HepG2 (cell line): ENCODE data around the gene CNR2. TPM values are rescaled to one million over a fixed set of nuclear protein-coding genes. Genes with fewer than 3 reads are reported as not detected.

Experiments used
- ATAC-seq: fragments of 200-7000 bp; cut with Tn5 transposase; 3 replicates; pipeline ENCODE4 v1.9.1; 2020; ENCODE audit warnings: mild to moderate bottlenecking, moderate library complexity
- BruUV-seq: library from RNA; stranded (reverse); fragments of 400-500 nt; replicated peaks from 2 replicates; lab custom pipeline; 2021; lab: Mats Ljungman, UMichigan
- CTCF ChIA-PET: fragments of 300-600 bp; formaldehyde crosslinking; extraction: SDS; loops from one replicate; lab custom pipeline; 2021; ENCODE audit warnings: low total read pairs, inconsistent platforms, low intra/inter-chr PET ratio; lab: Yijun Ruan, JAX
- POLR2A ChIA-PET: fragments of 350-600 bp; sonication (Branson Sonifier 250); formaldehyde crosslinking; loops from one replicate; lab custom pipeline; 2020; ENCODE audit warnings: antibody characterized with exemption, inconsistent platforms; lab: Yijun Ruan, JAX
- DNase-seq: peaks from one replicate; pipeline ENCODE4 v3.0.0-alpha.2; 2015; ENCODE audit warnings: low spot score
- FAIRE-seq: peaks from 3 replicates; lab custom pipeline; 2011; peaks lifted over from hg19 to GRCh38; lab: Jason Lieb, UNC
- H2AFZ ChIP-seq: one replicate; pipeline ENCODE4 v1.6.1; 2011; ENCODE audit warnings: low read length, inconsistent platforms
- H3K27ac ChIP-seq: fragments of 300-600 bp; 3 replicates; pipeline ENCODE4 v1.8.0; 2011; ENCODE audit warnings: mixed run types, mild to moderate bottlenecking, mixed read lengths, low read length, inconsistent platforms; ENCODE audit not compliant: insufficient read depth; ENCODE audit errors: extremely low read length
- H3K27me3 ChIP-seq, 2 experiments: fragments of 200-600 bp in 1 of 2; 2 replicates in 1 of 2; 3 replicates in 1 of 2; pipeline versions ENCODE4 v1.6.0 to v1.8.0; 2011; ENCODE audit warnings: low read length in 2 of 2, mild to moderate bottlenecking in 2 of 2, moderate library complexity in 2 of 2, inconsistent platforms in 1 of 2; ENCODE audit not compliant: insufficient read depth in 2 of 2, control insufficient read depth in 1 of 2
- H3K36me3 ChIP-seq, 2 experiments: fragments of 200-600 bp in 1 of 2; replicated peaks in 1 of 2; 2 replicates in 1 of 2; 3 replicates in 1 of 2; pipeline versions ENCODE4 v1.5.1 to v1.8.0; 2011; ENCODE audit warnings: low read length in 2 of 2, inconsistent platforms in 1 of 2; ENCODE audit not compliant: insufficient read depth in 2 of 2, control insufficient read depth in 1 of 2
- H3K4me1 ChIP-seq: 2 replicates; pipeline ENCODE4 v1.5.1; 2012; ENCODE audit warnings: low read length, inconsistent platforms; ENCODE audit not compliant: insufficient read depth
- H3K4me2 ChIP-seq: 2 replicates; pipeline ENCODE4 v1.6.0; 2011; ENCODE audit warnings: low read depth, low read length, inconsistent platforms
- H3K4me3 ChIP-seq, 3 experiments: fragments of 200-600 bp in 1 of 3; sonication (generic), shearing (Covaris generic) in 1 of 3; replicated peaks in 1 of 3; 2 replicates each; pipeline ENCODE4 v1.5.1; 2011 to 2016; ENCODE audit warnings: low read length in 3 of 3, inconsistent platforms in 2 of 3, low read depth in 2 of 3, mild to moderate bottlenecking in 2 of 3, control low read depth in 1 of 3, mixed read lengths in 1 of 3; ENCODE audit not compliant: insufficient read depth in 1 of 3
- H3K79me2 ChIP-seq: one replicate; pipeline ENCODE4 v1.6.1; 2011; ENCODE audit warnings: low read length, inconsistent platforms; ENCODE audit not compliant: insufficient read depth
- H3K9ac ChIP-seq: 2 replicates; pipeline ENCODE4 v1.6.0; 2011; ENCODE audit warnings: mild to moderate bottlenecking, low read depth, low read length, inconsistent platforms; ENCODE audit not compliant: insufficient read depth
- H3K9me3 ChIP-seq: 2 replicates; pipeline ENCODE4 v1.5.1; 2012; ENCODE audit warnings: mild to moderate bottlenecking, low read length
- H4K20me1 ChIP-seq: 2 replicates; pipeline ENCODE4 v1.6.0; 2011; ENCODE audit warnings: inconsistent platforms, mild to moderate bottlenecking, low read length, moderate library complexity; ENCODE audit not compliant: insufficient read depth
- FOXM1 ChIP-seq: sonication (generic); formaldehyde crosslinking; IDR thresholded peaks from 2 replicates; pipeline ENCODE4 v1.5.0; 2020; ENCODE audit warnings: missing genetic modification reagents
- FOXO4 ChIP-seq: sonication (generic); formaldehyde crosslinking; conservative IDR thresholded peaks from 2 replicates; pipeline ENCODE4 v1.8.1; 2023; ENCODE audit warnings: missing genetic modification reagents
- JUN ChIP-seq: sonication (generic); formaldehyde crosslinking; IDR thresholded peaks from 2 replicates; pipeline ENCODE4 v1.4.0; 2020; ENCODE audit warnings: mild to moderate bottlenecking, missing genetic modification reagents
- PCBP2 ChIP-seq: fragments of 200-400 bp; formaldehyde crosslinking; optimal IDR thresholded peaks from 2 replicates; pipeline ENCODE3; 2018; ENCODE audit warnings: low read length, low read depth; ENCODE audit not compliant: poor library complexity, severe bottlenecking
- RFXAP ChIP-seq: sonication (generic); formaldehyde crosslinking; IDR thresholded peaks from 2 replicates; pipeline ENCODE4 v1.4.0; 2020; ENCODE audit warnings: missing genetic modification reagents, borderline replicate concordance
- SUZ12 ChIP-seq: fragments of 150-350 bp; IDR thresholded peaks from 2 replicates; pipeline ENCODE4 v1.6.1; 2014; ENCODE audit warnings: low read depth, low read length
- TCF12 ChIP-seq, 2 experiments: fragments of 450-650 bp in 1 of 2; sonication (generic) in 1 of 2; formaldehyde crosslinking in 1 of 2; IDR thresholded peaks; 2 replicates each; pipeline versions ENCODE4 v1.6.1 to v1.8.0; 2017 to 2022; ENCODE audit warnings: antibody characterized with exemption in 1 of 2, mild to moderate bottlenecking in 1 of 2, missing genetic modification reagents in 1 of 2, moderate library complexity in 1 of 2
- ZBTB8A ChIP-seq: sonication (generic); formaldehyde crosslinking; IDR thresholded peaks from 2 replicates; pipeline ENCODE4 v1.4.0; 2020; ENCODE audit warnings: mild to moderate bottlenecking, low read depth, missing genetic modification reagents, borderline replicate concordance
- ZNF318 ChIP-seq: sonication (generic); formaldehyde crosslinking; IDR thresholded peaks from 2 replicates; pipeline ENCODE4 v1.4.0; 2020; ENCODE audit warnings: mild to moderate bottlenecking, missing genetic modification reagents
- ZNF337 ChIP-seq: sonication (generic); formaldehyde crosslinking; IDR thresholded peaks from 2 replicates; pipeline ENCODE4 v1.5.1; 2020; ENCODE audit warnings: missing genetic modification reagents, low read depth, mild to moderate bottlenecking, borderline replicate concordance
- ZNF460 ChIP-seq: sonication (generic); formaldehyde crosslinking; IDR thresholded peaks from 2 replicates; pipeline ENCODE4 v1.5.1; 2020; ENCODE audit warnings: missing genetic modification reagents, mild to moderate bottlenecking, borderline replicate concordance
- ZNF557 ChIP-seq: sonication (generic); formaldehyde crosslinking; IDR thresholded peaks from 2 replicates; pipeline ENCODE4 v1.4.0; 2020; ENCODE audit warnings: missing genetic modification reagents
- ZNF777 ChIP-seq: sonication (generic); formaldehyde crosslinking; IDR thresholded peaks from 2 replicates; pipeline ENCODE4 v1.4.0; 2020; ENCODE audit warnings: missing genetic modification reagents
- WGBS: methylation state at CpG from one replicate; pipeline ENCODE4 v1.1.6; 2017; ENCODE audit warnings: low lambda C conversion rate; 5-methylcytosine and 5-hydroxymethylcytosine counted together
- in situ Hi-C: cut with HindIII; loops from 2 replicates; pipeline ENCODE4 v1.10.0; 2017; ENCODE audit warnings: low pct_unique_long_range_greater_than_20kb; ENCODE audit not compliant: extremely low pct_ligation_motif_present
- intact Hi-C: fragments of 100-400 bp; cut with micrococcal nuclease; formaldehyde crosslinking; loops from one replicate; pipeline ENCODE4 v1.10.0; 2022; ENCODE audit not compliant: unreplicated experiment
- polyA plus RNA-seq, 8 experiments: library from polyadenylated mRNA; depleted of rRNA in 3 of 8; stranded (reverse) in 7 of 8; unstranded in 1 of 8; fragments of >200 nt; fragmentation: Illumina TruSeq in 4 of 8; extraction: Trizol in 4 of 8; gene quantifications; 2 replicates each; pipeline versions ENCODE4 v1.2.1 to v1.2.3, GENCODE V29; 2011 to 2016; ENCODE audit warnings: low read depth in 4 of 8, missing spikeins in 1 of 8, mixed read lengths in 1 of 8; ENCODE audit not compliant: insufficient read depth in 1 of 8
- total RNA-seq, 5 experiments: library from RNA; depleted of rRNA; stranded (reverse); fragments of >200 nt; fragmentation: Illumina TruSeq; extraction: Trizol; gene quantifications; 2 replicates each; pipeline ENCODE4 v1.2.3, GENCODE V29; 2016; ENCODE audit warnings: low read depth in 1 of 5
- TF ChIP-seq, protein P1 (sequence below): IDR thresholded peaks from 2 replicates; pipeline ENCODE4 v1.6.1; 2016; ENCODE audit warnings: low read depth, borderline replicate concordance
- TF ChIP-seq, protein P2 (sequence below): sonication (generic); formaldehyde crosslinking; IDR thresholded peaks from 2 replicates; pipeline ENCODE4 v1.4.0; 2020; ENCODE audit warnings: mild to moderate bottlenecking, low read depth, missing genetic modification reagents

The CNR2 gene
- total and polyA plus RNA-seq, 2 of the 13 experiments (the other 11 are each of a cell fraction or from before 2014, with no cell fraction given) = not detected

- ChIA-PET POLR2A (no interaction called here), CTCF (no interaction called here)
- intact Hi-C loops = no loop called here
- TF ChIP-seq, protein P1, sequence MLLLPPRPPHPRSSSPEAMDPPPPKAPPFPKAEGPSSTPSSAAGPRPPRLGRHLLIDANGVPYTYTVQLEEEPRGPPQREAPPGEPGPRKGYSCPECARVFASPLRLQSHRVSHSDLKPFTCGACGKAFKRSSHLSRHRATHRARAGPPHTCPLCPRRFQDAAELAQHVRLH (CRISPR knock-in tag) = no peak
- TF ChIP-seq ZNF337 (CRISPR knock-in tag) (no peak), FOXM1 (CRISPR knock-in tag) (no peak), ZBTB8A (CRISPR knock-in tag) (no peak), ZNF318 (CRISPR knock-in tag) (no peak), ZNF460 (CRISPR knock-in tag) (no peak), TCF12 (IDR thresholded peaks at IDR 0.05) (no peak), TCF12 (CRISPR knock-in tag; IDR thresholded peaks at IDR 0.05) (no peak), PCBP2 (no peak), JUN (CRISPR knock-in tag) (no peak), ZNF557 (CRISPR knock-in tag) (no peak), SUZ12 (no peak), FOXO4 (CRISPR knock-in tag) (no peak), RFXAP (CRISPR knock-in tag) (no peak), ZNF777 (no peak)
- TF ChIP-seq, protein P2, sequence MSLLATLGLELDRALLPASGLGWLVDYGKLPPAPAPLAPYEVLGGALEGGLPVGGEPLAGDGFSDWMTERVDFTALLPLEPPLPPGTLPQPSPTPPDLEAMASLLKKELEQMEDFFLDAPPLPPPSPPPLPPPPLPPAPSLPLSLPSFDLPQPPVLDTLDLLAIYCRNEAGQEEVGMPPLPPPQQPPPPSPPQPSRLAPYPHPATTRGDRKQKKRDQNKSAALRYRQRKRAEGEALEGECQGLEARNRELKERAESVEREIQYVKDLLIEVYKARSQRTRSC (CRISPR knock-in tag) = no peak
Measured at GRCh38 chr1:23910144-23910543, 3.0 kb downstream of the CNR2 start.

More at GRCh38 chr1:23910144-23910543, 3.0 kb downstream of the CNR2 start:
- no peak for ATAC-seq
- Histone ChIP-seq H3K9me3 (no peaks in the 10 kb centered on the region), H4K20me1 (no peaks in the 10 kb centered on the region), H3K4me1 (peaks cover 25% of the 10 kb centered on the region), H3K79me2 (no peaks in the 10 kb centered on the region), H3K4me2 (no peak overlapping the region), H3K36me3 (no peaks in the 10 kb centered on the region), H2AFZ (no peak overlapping the region), H3K9ac (no peak overlapping the region), H3K27ac (no peak overlapping the region), H3K27me3 (peaks cover 0 to 23% of the 10 kb centered on the region in 2 experiments; a peak in 2 of 5 replicates), H3K4me3 (no peak overlapping the region)
- 66% methylated on average over 8 of the region's 8 CpGs for WGBS
- no peak for FAIRE-seq
- no peak for DNase-seq
- no TSS peak for BruUV-seq
- in situ Hi-C loops = no loop called here
